ENCODE results near the gene STXBP5. TPM values are rescaled to one million over a fixed set of nuclear protein-coding genes. Genes with fewer than 3 reads are reported as not detected.

STXBP5 gene
- total and polyA plus RNA-seq, 2 experiments from 2014 or later = 11.1 to 30.3 TPM

DNA sequence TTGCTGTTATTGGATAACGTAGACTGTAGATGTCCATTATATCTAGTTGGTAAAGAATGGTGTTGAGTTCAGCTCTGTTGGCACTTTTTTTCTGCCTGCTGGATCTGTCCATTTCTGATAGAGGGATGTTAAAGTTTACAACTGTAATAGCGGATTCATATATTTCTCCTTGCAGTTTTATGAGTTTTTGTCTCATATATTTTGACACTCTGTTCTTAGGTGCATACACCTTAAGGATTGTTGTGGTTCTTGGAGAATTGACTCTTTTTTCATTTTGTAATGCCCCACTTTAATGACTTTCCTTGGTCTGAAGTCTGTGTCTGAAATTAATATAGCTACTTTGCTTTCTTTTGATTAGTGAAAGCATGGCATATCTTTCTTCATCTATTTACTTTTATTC lies 16.1 kb downstream of the STXBP5 start:
- no peak for DNase-seq (ENCODE audit: low spot score)
- TF ChIP-seq EZH2phosphoT487 (IDR thresholded peaks at IDR 0.05; ENCODE audit: low read depth, severe bottlenecking, unreplicated experiment) (no peak), EZH2 (IDR thresholded peaks at IDR 0.05; ENCODE audit: borderline replicate concordance) (no peak)
- TF ChIP-seq, protein P1, sequence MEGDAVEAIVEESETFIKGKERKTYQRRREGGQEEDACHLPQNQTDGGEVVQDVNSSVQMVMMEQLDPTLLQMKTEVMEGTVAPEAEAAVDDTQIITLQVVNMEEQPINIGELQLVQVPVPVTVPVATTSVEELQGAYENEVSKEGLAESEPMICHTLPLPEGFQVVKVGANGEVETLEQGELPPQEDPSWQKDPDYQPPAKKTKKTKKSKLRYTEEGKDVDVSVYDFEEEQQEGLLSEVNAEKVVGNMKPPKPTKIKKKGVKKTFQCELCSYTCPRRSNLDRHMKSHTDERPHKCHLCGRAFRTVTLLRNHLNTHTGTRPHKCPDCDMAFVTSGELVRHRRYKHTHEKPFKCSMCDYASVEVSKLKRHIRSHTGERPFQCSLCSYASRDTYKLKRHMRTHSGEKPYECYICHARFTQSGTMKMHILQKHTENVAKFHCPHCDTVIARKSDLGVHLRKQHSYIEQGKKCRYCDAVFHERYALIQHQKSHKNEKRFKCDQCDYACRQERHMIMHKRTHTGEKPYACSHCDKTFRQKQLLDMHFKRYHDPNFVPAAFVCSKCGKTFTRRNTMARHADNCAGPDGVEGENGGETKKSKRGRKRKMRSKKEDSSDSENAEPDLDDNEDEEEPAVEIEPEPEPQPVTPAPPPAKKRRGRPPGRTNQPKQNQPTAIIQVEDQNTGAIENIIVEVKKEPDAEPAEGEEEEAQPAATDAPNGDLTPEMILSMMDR (IDR thresholded peaks at IDR 0.05; ENCODE audit: poor library complexity) = no peak
- no peaks in the 10 kb centered on the region for H3K9me2 ChIP-seq (replicated peaks; ENCODE audit: insufficient read depth)
- H3K27ac ChIP-seq = no peak overlapping the region
- no peaks in the 10 kb centered on the region for H3K36me3 ChIP-seq (replicated peaks; ENCODE audit: insufficient read depth, low read depth)
- 94% methylated on average over 2 of the region's 2 CpGs for WGBS (ENCODE audit: low lambda C conversion rate, missing lambda C conversion rate)
- H3K4me2 ChIP-seq = no peak overlapping the region
- no peaks in the 10 kb centered on the region for H3K27me3 ChIP-seq
- H3K79me2 ChIP-seq = peaks cover 60% of the 10 kb centered on the region
- H3K4me1 ChIP-seq (ENCODE audit: insufficient read depth) = peaks cover 7% of the 10 kb centered on the region
- H2AFZ ChIP-seq = no peak overlapping the region
- no peak overlapping the region for H3K4me3 ChIP-seq
- no peaks in the 10 kb centered on the region for H3K9me3 ChIP-seq (ENCODE audit: low read depth)
- H4K20me1 ChIP-seq (ENCODE audit: insufficient read depth, poor library complexity, severe bottlenecking) = no peaks in the 10 kb centered on the region

GRCh38 chr6:147221739-147222138 lies 17.5 kb downstream of the STXBP5 start:
- Histone ChIP-seq H3K79me2 (peaks cover 60% of the 10 kb centered on the region), H3K9me2 (replicated peaks; ENCODE audit: insufficient read depth) (no peaks in the 10 kb centered on the region)
- TF ChIP-seq EZH2 (IDR thresholded peaks at IDR 0.05; ENCODE audit: borderline replicate concordance) = no peak
- TF ChIP-seq EZH2phosphoT487 (IDR thresholded peaks at IDR 0.05; ENCODE audit: low read depth, severe bottlenecking, unreplicated experiment) = no peak
- TF ChIP-seq, protein P1 (IDR thresholded peaks at IDR 0.05; ENCODE audit: poor library complexity) = no peak

DNA sequence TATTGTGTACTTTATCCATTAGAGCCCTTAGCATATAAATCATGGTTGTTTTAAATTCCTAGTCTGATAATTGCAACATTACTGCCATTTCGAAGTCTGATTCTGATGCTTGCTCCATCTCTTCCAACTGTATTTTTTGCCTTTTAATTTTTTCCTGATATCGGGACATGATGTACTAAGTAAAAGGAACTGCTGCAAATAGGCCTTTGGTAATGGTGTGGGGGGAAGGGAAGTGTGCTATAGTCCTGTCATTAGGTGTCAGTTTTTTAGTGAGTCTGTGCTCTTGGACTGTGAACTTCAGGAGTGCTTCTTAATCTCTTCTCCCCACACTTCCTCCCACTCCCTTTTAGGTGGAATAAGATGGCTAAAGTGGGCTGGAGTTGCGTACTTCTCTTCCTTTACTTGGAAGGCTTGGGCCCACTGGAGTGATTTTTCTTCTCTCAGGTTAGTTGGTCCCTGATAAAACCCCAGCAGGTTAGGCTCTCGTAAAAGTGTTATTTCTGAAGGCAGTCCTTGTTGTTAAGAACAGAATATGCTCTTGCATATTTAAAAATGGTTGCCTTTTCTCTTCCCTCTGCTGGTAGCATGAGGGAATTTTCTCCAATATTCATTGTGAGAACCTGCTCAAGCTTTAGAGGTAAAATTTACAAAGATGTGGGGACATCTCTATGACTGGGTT lies 18.1 kb downstream of the STXBP5 start:
- no peaks in the 10 kb centered on the region for H3K9me2 ChIP-seq (replicated peaks; ENCODE audit: insufficient read depth)
- H3K36me3 ChIP-seq (replicated peaks; ENCODE audit: insufficient read depth, low read depth) = no peaks in the 10 kb centered on the region
- no peak overlapping the region for H3K4me3 ChIP-seq
- WGBS (ENCODE audit: low lambda C conversion rate, missing lambda C conversion rate) = 87% methylated on average over 4 of the region's 4 CpGs
- no peaks in the 10 kb centered on the region for H4K20me1 ChIP-seq (ENCODE audit: insufficient read depth, poor library complexity, severe bottlenecking)
- H2AFZ ChIP-seq = peak overlapping the region; percentile 60
- H3K27me3 ChIP-seq = no peaks in the 10 kb centered on the region
- peak overlapping the region; percentile 16 for H3K4me2 ChIP-seq
- H3K9me3 ChIP-seq (ENCODE audit: low read depth) = no peaks in the 10 kb centered on the region
- H3K79me2 ChIP-seq = peaks cover 56% of the 10 kb centered on the region
- peaks cover 7% of the 10 kb centered on the region for H3K4me1 ChIP-seq (ENCODE audit: insufficient read depth)
- no peak for TF ChIP-seq EZH2 (IDR thresholded peaks at IDR 0.05; ENCODE audit: borderline replicate concordance)
- no peak for TF ChIP-seq EZH2phosphoT487 (IDR thresholded peaks at IDR 0.05; ENCODE audit: low read depth, severe bottlenecking, unreplicated experiment)
- TF ChIP-seq, protein P1 (IDR thresholded peaks at IDR 0.05; ENCODE audit: poor library complexity) = peak; percentile 40
- peak overlapping the region; percentile 41 for H3K27ac ChIP-seq
- peak; percentile 8 for DNase-seq (ENCODE audit: low spot score)

More at GRCh38 chr6:147221739-147222138, 17.5 kb downstream of the STXBP5 start:
- WGBS (ENCODE audit: low lambda C conversion rate, missing lambda C conversion rate) = 83% methylated on average over 4 of the region's 4 CpGs
- H3K4me1 ChIP-seq (ENCODE audit: insufficient read depth) = peaks cover 7% of the 10 kb centered on the region
- no peaks in the 10 kb centered on the region for H3K9me3 ChIP-seq (ENCODE audit: low read depth)
- peak overlapping the region; percentile 41 for H3K27ac ChIP-seq
- no peaks in the 10 kb centered on the region for H3K36me3 ChIP-seq (replicated peaks; ENCODE audit: insufficient read depth, low read depth)
- no peak for DNase-seq (ENCODE audit: low spot score)
- H3K4me2 ChIP-seq = no peak overlapping the region
- no peaks in the 10 kb centered on the region for H4K20me1 ChIP-seq (ENCODE audit: insufficient read depth, poor library complexity, severe bottlenecking)
- H3K4me3 ChIP-seq = no peak overlapping the region
- H2AFZ ChIP-seq = no peak overlapping the region
- H3K27me3 ChIP-seq = no peaks in the 10 kb centered on the region

Measured in hepatocyte (in vitro differentiated cells).